ENCODE data around the gene RASEF.
A peak's percentile ranks its signal among the peaks of the same experiment; 100 is the strongest.

Gene RASEF

DNA sequence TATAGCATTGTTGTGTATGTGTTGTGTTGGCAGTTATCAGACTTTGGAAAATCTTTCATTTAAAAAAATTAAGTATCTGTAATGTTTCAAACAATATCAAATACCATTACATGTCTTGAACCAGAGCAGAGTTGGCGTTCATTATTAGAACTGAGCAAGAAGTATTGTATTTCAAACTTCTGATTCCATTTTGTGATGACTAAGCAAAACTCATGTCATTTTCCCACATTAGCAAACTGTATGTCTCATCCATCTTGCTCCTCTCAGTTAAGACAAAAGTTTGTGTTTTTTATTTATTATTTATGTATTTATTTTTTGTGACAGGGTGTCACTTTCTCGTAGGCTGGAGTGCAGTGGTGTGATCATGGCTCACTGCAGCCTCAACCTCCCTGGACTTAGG, 4.6 kb upstream of the RASEF start:
- TF ChIP-seq, protein P1, sequence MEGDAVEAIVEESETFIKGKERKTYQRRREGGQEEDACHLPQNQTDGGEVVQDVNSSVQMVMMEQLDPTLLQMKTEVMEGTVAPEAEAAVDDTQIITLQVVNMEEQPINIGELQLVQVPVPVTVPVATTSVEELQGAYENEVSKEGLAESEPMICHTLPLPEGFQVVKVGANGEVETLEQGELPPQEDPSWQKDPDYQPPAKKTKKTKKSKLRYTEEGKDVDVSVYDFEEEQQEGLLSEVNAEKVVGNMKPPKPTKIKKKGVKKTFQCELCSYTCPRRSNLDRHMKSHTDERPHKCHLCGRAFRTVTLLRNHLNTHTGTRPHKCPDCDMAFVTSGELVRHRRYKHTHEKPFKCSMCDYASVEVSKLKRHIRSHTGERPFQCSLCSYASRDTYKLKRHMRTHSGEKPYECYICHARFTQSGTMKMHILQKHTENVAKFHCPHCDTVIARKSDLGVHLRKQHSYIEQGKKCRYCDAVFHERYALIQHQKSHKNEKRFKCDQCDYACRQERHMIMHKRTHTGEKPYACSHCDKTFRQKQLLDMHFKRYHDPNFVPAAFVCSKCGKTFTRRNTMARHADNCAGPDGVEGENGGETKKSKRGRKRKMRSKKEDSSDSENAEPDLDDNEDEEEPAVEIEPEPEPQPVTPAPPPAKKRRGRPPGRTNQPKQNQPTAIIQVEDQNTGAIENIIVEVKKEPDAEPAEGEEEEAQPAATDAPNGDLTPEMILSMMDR (conservative IDR thresholded peaks at IDR 0.05; ENCODE audit: low read depth, low read length) = no peak
- DNase-seq (ENCODE audit: low read depth) = no peak
- no peak overlapping the region for H3K4me3 ChIP-seq (ENCODE audit: low read length)

DNA sequence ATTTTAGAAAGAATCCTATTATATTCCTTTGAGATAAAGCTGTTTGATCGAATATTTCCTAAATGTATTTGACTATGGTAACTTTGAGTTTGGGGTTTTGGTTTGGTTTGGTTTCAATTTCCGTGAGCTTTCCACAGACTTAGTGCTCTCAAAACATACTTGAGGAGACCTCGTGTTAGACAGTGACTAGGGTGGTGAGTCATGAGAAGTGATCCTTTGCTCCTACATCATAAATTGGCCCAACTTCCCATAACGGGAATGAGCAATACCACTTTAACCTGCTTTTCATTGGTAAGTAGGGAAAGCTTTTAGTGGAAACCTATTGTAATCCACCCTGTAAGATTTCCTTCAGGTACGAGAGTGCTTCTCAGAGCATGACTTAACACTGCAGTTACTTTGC, 3.8 kb upstream of the RASEF start:
- DNase-seq (ENCODE audit: low read depth) = peak; percentile 56
- no peak overlapping the region for H3K4me3 ChIP-seq (ENCODE audit: low read length)
- TF ChIP-seq, protein P1 (conservative IDR thresholded peaks at IDR 0.05; ENCODE audit: low read depth, low read length) = no peak

DNA sequence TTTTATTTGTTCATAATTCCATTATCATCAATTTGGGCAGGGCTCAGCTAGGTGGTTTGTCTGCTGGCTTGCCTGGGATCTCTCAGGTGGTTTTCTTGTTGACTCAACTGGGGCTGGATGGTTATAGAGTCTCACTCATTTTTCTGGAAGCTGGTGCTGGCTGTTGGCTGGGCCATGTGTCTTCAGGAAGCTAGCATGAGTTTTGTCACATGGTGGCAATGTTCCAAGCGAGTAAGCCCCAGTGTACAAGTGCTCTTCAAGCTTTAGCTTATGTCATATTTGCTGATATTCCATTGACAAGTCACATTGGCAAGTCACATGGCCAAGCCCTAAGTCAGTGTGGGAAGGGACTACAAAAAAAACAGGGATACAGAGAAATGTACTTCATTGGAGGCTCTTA, 2.3 kb upstream of the RASEF start:
- TF ChIP-seq, protein P1 (conservative IDR thresholded peaks at IDR 0.05; ENCODE audit: low read depth, low read length) = no peak
- no peak for DNase-seq (ENCODE audit: low read depth)
- no peak overlapping the region for H3K4me3 ChIP-seq (ENCODE audit: low read length)

DNA sequence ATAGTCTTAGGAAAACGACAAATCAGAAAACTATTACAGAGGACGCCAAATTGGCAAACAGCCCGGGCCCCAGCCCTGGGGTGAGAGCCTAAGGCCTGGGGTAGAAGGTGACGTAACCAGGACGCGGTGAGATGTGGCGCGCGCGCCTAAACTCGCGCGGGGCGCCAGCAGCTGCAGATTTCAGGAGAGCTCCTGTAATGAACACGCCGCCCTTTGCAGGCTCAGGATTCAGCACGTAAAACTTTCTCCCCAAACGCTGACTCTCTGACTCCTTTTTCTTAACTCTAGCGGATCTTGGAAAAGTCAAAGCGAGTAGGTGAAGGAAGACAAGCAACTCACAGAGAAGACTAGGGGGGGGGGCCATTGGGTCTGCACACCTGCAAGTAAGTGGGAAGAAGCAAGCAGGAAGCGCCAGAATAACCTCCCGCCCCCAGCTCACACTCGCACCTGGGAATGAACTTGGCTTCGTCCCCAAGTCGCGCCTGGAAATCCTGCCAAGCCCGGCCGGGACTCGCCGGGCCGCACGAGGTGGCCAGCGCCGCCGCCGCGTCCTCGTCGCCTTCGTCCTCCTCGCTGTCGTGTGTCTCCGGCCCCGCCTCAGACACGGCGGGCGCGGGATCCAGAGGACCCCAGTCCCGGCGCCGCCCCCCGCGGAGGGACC, 822 bp downstream of the RASEF start:
- H3K4me3 ChIP-seq (ENCODE audit: low read length) = peak overlapping the region; percentile 68
- no peak for DNase-seq (ENCODE audit: low read depth)
- TF ChIP-seq, protein P1 (conservative IDR thresholded peaks at IDR 0.05; ENCODE audit: low read depth, low read length) = no peak

DNA sequence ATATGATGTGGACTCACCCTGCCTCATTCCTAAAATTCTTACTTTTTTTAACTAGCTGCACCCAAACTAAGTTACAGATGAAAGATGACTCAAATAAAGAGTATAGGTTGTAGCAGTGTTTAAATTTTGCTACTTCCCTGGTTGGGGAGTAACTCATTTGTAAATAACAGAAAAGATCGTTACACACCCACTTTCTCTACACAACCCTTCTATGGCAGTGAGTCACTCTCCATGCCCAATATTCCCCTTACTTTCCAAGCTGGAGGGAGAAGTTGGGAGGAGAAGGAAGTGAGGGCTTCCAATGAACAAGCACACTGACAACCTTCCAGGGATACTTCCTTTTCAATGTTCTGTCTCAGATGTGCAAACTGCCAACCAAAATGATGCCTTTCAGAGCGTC, 1.9 kb downstream of the RASEF start:
- H3K4me3 ChIP-seq (ENCODE audit: low read length) = peak overlapping the region; percentile 68

DNA sequence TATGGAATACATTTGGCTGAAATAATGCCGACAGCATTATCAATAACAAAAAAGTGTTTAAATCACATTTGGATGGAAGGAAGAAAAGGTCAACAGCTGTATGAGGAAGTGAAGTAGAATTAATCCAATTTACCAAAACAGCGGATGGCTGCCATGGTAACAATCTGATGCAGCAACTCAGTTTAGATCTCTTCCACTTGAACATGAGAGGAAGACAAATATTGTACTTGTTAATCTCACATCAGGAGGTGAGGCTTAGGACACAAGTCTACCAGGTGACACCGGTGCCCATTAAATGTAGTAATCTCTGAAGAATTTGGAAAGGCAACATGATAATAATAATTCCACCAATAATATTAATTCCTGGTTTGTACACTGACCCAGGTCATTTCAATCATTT, 2.4 kb downstream of the RASEF start:
- H3K4me3 ChIP-seq (ENCODE audit: low read length) = no peak overlapping the region
- peak; percentile 63 for DNase-seq (ENCODE audit: low read depth)
- TF ChIP-seq, protein P1 (conservative IDR thresholded peaks at IDR 0.05; ENCODE audit: low read depth, low read length) = no peak

More for the DNA sequence above, 1.9 kb downstream of the RASEF start:
- no peak for DNase-seq (ENCODE audit: low read depth)
- TF ChIP-seq, protein P1 (conservative IDR thresholded peaks at IDR 0.05; ENCODE audit: low read depth, low read length) = no peak

DNA sequence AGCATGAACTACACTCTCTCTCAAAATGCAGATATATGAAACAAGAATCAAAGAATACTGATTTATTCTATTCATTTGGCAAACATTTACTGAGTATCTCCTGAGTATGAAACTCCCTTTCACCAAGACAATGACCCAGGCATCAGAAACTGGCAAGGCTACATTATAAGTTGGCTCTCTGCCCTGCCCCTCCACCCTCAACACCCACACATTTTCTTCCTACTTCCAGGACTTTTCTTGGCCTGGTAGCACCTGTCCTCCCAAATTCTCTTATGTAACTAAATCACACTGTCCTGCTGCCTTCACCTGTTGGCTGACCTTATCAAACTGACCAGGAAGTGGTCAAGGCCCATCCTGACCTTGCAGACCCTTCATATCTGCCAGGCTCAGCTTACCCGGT, 3.5 kb downstream of the RASEF start:
- TF ChIP-seq, protein P1 (conservative IDR thresholded peaks at IDR 0.05; ENCODE audit: low read depth, low read length) = no peak
- no peak for DNase-seq (ENCODE audit: low read depth)
- H3K4me3 ChIP-seq (ENCODE audit: low read length) = no peak overlapping the region
